Chondrocyte (in vitro differentiated cells): ENCODE measurements around the gene UBL5. TPM values are rescaled to one million over a fixed set of nuclear protein-coding genes. Genes with fewer than 3 reads are reported as not detected.

Experiments used
- DNase-seq: peaks from one replicate; pipeline ENCODE4 v3.0.0; 2021; ENCODE audit warnings: mixed read lengths, low spot score
- H3K27ac Mint-ChIP-seq: one replicate; pipeline ENCODE4 v1.8.0; 2021; ENCODE audit warnings: mild to moderate bottlenecking, moderate library complexity, mixed read lengths; ENCODE audit not compliant: unreplicated experiment
- H3K27me3 Mint-ChIP-seq: 2 replicates; pipeline ENCODE4 v1.8.0; 2021; ENCODE audit warnings: low read depth, mixed read lengths
- H3K36me3 Mint-ChIP-seq: 2 replicates; pipeline ENCODE4 v1.8.0; 2021; ENCODE audit warnings: low read depth, mixed read lengths
- H3K4me1 Mint-ChIP-seq: 2 replicates; pipeline ENCODE4 v1.8.0; 2021; ENCODE audit warnings: low read depth, mild to moderate bottlenecking, mixed read lengths
- H3K4me3 Mint-ChIP-seq: one replicate; pipeline ENCODE4 v1.8.0; 2021; ENCODE audit warnings: mild to moderate bottlenecking, moderate library complexity, mixed read lengths; ENCODE audit not compliant: unreplicated experiment
- H3K9me3 Mint-ChIP-seq: 2 replicates; pipeline ENCODE4 v1.8.0; 2021; ENCODE audit warnings: low read depth, mixed read lengths
- total RNA-seq: library from RNA; stranded (reverse); gene quantifications from 3 replicates; pipeline ENCODE4 v1.2.1, GENCODE V29; 2021
- TF ChIP-seq, protein P1 (sequence below): fragments of 200-600 bp; sonication (generic); IDR thresholded peaks from 2 replicates; pipeline ENCODE4 v1.5.0; 2021; ENCODE audit warnings: antibody characterized with exemption, mild to moderate bottlenecking, moderate library complexity

The UBL5 gene
- total RNA-seq, 1 donor from 2014 or later: 265 TPM

DNA sequence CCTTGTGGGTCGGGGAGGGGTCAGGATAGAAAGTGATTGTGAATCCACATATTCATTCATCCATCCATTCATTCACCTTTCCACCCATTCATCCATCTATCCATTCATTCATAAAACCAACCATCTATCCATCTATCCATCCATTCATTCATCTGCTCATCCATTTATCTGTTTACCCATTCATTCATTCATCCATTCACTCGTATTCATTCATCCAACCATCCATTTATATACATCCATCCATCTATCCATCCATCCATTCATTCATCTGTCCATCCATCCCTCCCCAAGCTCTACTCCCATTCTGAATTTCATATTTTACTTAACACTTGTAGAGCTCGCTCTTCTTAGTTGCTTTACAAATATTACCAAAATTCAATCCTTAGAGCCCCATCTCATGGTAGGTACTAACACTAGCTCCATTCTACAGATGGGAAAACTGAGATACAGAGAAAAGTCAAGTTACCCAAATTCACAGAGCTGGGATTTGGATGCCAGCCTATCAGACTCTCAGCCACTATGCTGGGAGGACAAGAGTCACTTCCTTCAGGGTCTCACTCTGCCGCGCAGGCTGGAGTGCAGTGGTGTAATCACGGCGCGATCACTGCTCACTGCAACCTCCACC is 45.0 kb downstream of the UBL5 start:
- Mint-ChIP-seq H3K27me3 (no peaks in the 10 kb centered on the region), H3K36me3 (no peaks in the 10 kb centered on the region)
- TF ChIP-seq, protein P1, sequence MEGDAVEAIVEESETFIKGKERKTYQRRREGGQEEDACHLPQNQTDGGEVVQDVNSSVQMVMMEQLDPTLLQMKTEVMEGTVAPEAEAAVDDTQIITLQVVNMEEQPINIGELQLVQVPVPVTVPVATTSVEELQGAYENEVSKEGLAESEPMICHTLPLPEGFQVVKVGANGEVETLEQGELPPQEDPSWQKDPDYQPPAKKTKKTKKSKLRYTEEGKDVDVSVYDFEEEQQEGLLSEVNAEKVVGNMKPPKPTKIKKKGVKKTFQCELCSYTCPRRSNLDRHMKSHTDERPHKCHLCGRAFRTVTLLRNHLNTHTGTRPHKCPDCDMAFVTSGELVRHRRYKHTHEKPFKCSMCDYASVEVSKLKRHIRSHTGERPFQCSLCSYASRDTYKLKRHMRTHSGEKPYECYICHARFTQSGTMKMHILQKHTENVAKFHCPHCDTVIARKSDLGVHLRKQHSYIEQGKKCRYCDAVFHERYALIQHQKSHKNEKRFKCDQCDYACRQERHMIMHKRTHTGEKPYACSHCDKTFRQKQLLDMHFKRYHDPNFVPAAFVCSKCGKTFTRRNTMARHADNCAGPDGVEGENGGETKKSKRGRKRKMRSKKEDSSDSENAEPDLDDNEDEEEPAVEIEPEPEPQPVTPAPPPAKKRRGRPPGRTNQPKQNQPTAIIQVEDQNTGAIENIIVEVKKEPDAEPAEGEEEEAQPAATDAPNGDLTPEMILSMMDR: no peak

DNA sequence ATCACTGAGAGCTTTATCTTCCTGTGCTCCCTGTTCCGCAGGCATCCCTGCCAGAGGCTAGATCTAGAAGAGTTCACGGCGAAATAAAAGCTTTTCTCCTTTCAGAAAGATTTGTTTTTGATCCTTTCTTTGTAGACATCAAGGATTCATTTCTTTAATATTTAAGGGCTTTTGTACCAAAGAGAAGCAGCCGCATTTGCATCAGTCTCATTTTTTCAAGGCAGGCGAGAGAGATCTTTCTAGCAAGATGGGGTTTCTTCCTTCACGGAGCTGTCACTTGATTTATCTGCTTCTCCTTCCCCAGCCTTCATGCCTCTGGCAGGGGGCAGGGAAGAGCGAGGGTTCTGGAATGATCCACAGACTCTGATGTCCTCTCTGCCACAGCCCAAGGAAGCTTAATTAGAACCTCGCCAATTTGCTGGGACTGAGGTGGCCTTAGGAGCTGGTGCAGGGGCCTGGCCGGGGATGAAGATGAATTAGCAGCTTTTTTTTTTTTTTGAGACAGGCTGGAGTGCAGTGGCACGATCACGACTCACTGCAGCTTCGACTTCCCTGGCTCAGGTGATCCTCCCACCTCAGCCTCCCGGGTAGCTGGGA is 47.4 kb downstream of the UBL5 start:
- Mint-ChIP-seq H3K4me1 (peaks cover 5% of the 10 kb centered on the region), H3K4me3 (no peak overlapping the region), H3K27ac (no peak overlapping the region), H3K36me3 (peaks cover 1% of the 10 kb centered on the region), H3K27me3 (no peaks in the 10 kb centered on the region), H3K9me3 (no peaks in the 10 kb centered on the region)
- TF ChIP-seq, protein P1: no peak
- DNase-seq: no peak

More for the DNA sequence above, 45.0 kb downstream of the UBL5 start:
- Mint-ChIP-seq H3K4me3 (no peak overlapping the region), H3K27ac (no peak overlapping the region), H3K4me1 (no peaks in the 10 kb centered on the region), H3K9me3 (no peaks in the 10 kb centered on the region)
- DNase-seq: no peak

DNA sequence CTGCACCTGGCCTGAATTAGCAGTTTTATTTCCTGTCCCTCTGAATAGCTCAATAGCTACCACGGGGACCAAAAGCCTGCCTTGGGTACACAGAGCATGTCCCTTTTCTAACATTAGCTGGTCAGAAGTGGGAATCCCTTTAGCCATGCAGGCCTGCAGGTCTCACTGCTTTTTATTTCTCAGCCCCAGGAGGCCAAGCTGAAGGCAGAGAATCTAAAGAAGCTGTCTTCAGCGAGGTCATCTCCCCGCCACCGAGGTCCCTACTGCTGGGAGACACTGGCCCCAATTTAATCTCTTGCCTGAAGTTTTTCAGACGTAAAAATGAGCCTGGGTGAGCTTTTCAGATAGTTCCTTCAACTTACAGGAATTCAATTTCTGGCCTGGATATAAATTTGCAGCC is 48.1 kb downstream of the UBL5 start:
- Mint-ChIP-seq H3K4me3 (no peak overlapping the region), H3K4me1 (peaks cover 5% of the 10 kb centered on the region), H3K36me3 (peaks cover 1% of the 10 kb centered on the region), H3K27me3 (no peaks in the 10 kb centered on the region), H3K9me3 (no peaks in the 10 kb centered on the region), H3K27ac (no peak overlapping the region)
- TF ChIP-seq, protein P1: no peak
- DNase-seq: no peak

DNA sequence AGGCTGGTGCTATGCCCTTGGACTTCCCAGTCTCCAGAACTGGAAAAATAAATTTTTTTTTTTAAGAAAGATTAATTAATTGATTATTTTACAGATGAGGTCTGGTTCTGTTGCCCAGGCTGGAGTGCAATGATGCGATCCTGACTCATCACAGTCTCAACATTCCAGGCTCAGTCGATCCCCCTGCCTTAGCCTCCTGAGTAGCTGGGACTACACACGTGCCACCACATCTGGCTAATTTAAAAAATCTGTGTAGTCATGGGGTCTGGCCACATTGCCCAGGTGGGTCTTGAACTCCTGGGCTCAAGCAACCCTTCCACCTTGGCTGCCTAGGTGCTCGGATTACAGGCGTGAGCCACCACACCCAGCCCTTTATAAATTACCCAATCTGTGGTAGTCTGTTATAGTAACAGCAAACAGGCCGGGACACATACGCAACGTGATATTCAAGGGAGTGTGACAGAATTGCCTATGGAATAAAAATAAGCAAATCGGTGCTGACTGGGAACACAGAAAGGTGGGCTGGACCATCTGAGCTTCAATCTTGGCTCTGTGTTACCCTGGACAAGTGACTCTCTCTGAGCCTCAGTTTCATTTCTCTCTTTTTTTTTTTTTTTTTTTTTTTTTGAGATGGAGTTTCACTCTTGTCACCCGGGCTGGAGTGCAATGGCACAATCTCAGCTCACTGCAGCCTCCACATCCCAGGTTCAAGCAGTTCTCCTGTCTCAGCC is 50.2 kb downstream of the UBL5 start:
- H3K4me3 Mint-ChIP-seq: no peak overlapping the region
- H3K27me3 Mint-ChIP-seq: no peaks in the 10 kb centered on the region
- H3K27ac Mint-ChIP-seq: no peak overlapping the region
- H3K4me1 Mint-ChIP-seq: peaks cover 5% of the 10 kb centered on the region
- H3K36me3 Mint-ChIP-seq: peaks cover 1% of the 10 kb centered on the region
- DNase-seq: no peak
- no peaks in the 10 kb centered on the region for H3K9me3 Mint-ChIP-seq
- TF ChIP-seq, protein P1: no peak

DNA sequence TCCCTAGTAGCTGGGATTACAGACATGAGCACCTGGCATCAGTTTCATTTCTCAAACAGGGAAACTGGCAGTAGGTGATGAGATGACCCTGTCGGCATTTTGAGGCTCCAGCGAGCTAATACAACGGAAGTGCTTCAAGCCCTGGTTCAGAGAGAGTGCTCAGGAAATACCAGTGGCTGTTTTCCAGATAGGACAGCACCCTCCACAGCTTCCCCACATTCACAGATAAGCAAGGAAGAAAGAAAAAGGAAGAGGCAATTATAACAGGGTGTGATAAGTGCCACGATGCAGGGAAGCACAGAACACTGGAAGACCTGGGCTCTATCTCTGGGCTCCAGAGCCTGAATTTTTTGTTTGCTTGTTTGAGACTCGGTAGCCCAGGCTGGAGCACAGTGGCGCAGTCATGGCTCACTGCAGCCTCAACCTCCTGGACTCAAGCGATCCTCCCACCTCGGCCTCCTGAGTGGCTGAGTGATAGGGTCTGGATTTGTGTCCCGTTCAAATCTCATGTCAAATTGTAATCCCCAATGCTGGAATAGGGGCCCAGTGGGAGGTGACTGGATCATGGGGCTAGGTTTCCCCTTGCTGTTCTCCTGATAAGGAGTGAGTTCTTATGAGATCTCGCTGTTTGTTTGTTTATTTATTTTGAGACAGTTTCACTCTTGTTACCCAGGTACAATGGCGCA is 50.9 kb downstream of the UBL5 start:
- Mint-ChIP-seq H3K9me3 (no peaks in the 10 kb centered on the region), H3K4me1 (peaks cover 5% of the 10 kb centered on the region), H3K36me3 (peaks cover 1% of the 10 kb centered on the region), H3K27ac (no peak overlapping the region), H3K27me3 (no peaks in the 10 kb centered on the region), H3K4me3 (no peak overlapping the region)
- TF ChIP-seq, protein P1: no peak
- no peak for DNase-seq
